GF-D8 (cell line): ENCODE measurements around the gene ABCC9.
"Not testable (repeated sequence)": the region's sequence is repeated elsewhere in the genome, so short reads cannot be mapped to it uniquely, and the experiment has no call there.

Source experiments
- DNase-seq: peaks from one replicate; lab custom pipeline; 2025; lab: John Stamatoyannopoulos, UW

ABCC9 gene

GRCh38 chr12:21933656-21934055, 7.6 kb downstream of the ABCC9 start:
- DNase-seq, result no peak

GRCh38 chr12:21929972-21930371, 11.3 kb downstream of the ABCC9 start:
- not testable (repeated sequence) for DNase-seq

GRCh38 chr12:21925296-21925913, 15.8 kb downstream of the ABCC9 start:
- DNase-seq, result no peak

- DNase-seq, result no peak
Observed at GRCh38 chr12:21921436-21921835, 19.8 kb downstream of the ABCC9 start.

GRCh38 chr12:21918456-21918855, 22.8 kb downstream of the ABCC9 start:
- DNase-seq, result no peak

- no peak for DNase-seq
Observed at GRCh38 chr12:21913823-21914222, 27.4 kb downstream of the ABCC9 start.

- DNase-seq, result no peak
Observed at GRCh38 chr12:21912318-21912717, 28.9 kb downstream of the ABCC9 start.

- DNase-seq, result no peak
Observed at GRCh38 chr12:21911832-21912231, 29.4 kb downstream of the ABCC9 start.

GRCh38 chr12:21910657-21911056, 30.6 kb downstream of the ABCC9 start:
- no peak for DNase-seq

- no peak for DNase-seq
Observed at GRCh38 chr12:21907948-21908837, 33.0 kb downstream of the ABCC9 start.

- no peak for DNase-seq
Observed at GRCh38 chr12:21906919-21907493, 34.2 kb downstream of the ABCC9 start.

- not testable (repeated sequence) for DNase-seq
Observed at GRCh38 chr12:21899532-21899931, 41.7 kb downstream of the ABCC9 start.

- DNase-seq, result no peak
Observed at GRCh38 chr12:21895651-21896050, 45.6 kb downstream of the ABCC9 start.

GRCh38 chr12:21894792-21895595, 46.2 kb downstream of the ABCC9 start:
- no peak for DNase-seq

GRCh38 chr12:21893924-21894323, 47.3 kb downstream of the ABCC9 start:
- no peak for DNase-seq

GRCh38 chr12:21892341-21892740, 48.9 kb downstream of the ABCC9 start:
- DNase-seq, result no peak

- DNase-seq, result no peak
Observed at GRCh38 chr12:21891751-21892217, 49.4 kb downstream of the ABCC9 start.

- no peak for DNase-seq
Observed at GRCh38 chr12:21888276-21888863, 52.9 kb downstream of the ABCC9 start.

GRCh38 chr12:21884936-21885335, 56.3 kb downstream of the ABCC9 start:
- no peak for DNase-seq

GRCh38 chr12:21882635-21883034, 58.6 kb downstream of the ABCC9 start:
- no peak for DNase-seq

GRCh38 chr12:21881965-21882364, 59.3 kb downstream of the ABCC9 start:
- DNase-seq, result no peak

GRCh38 chr12:21879312-21879711, 61.9 kb downstream of the ABCC9 start:
- DNase-seq, result no peak
